M059J (cell line): ENCODE results near the gene DBN1. TPM values are rescaled to one million over a fixed set of nuclear protein-coding genes. Genes with fewer than 3 reads are reported as not detected.
A peak's percentile ranks its signal among the peaks of the same experiment; 100 is the strongest.

Source experiments
- DNase-seq: peaks from one replicate; pipeline ENCODE4 v3.0.0-alpha.2; 2012; ENCODE audit warnings: low read depth
- total RNA-seq: library from RNA; depleted of rRNA; stranded (reverse); fragments of >200 nt; shearing (Covaris generic); gene quantifications from 2 replicates; pipeline ENCODE4 v1.2.3, GENCODE V29; 2014; rRNA removed

DBN1 gene
- 73.0 and 121 TPM in 2 replicates for total RNA-seq

- DNase-seq = peak; percentile 53
Measured at GRCh38 chr5:177473443-177474001, at the start of gene DBN1. DBN1 (minus strand) TSS chr5:177473634; CDS start chr5:177473521, 113 bp downstream.

- no peak for DNase-seq
Measured at GRCh38 chr5:177520916-177521513, 47.6 kb upstream of the DBN1 start.

GRCh38 chr5:177520271-177520670 lies 46.8 kb upstream of the DBN1 start:
- DNase-seq = no peak

- DNase-seq = no peak
Measured at GRCh38 chr5:177519463-177520235, 46.2 kb upstream of the DBN1 start.

- DNase-seq = peak; percentile 99
Measured at GRCh38 chr5:177516601-177517568, 43.5 kb upstream of the DBN1 start, which contains the start of gene DDX41. DDX41 (minus strand) TSS chr5:177516961; CDS start chr5:177516945, 16 bp downstream.

GRCh38 chr5:177515580-177515979 lies 42.1 kb upstream of the DBN1 start:
- no peak for DNase-seq

GRCh38 chr5:177514541-177514940 lies 41.1 kb upstream of the DBN1 start:
- DNase-seq = no peak

- no peak for DNase-seq
Measured at GRCh38 chr5:177513500-177513899, 40.1 kb upstream of the DBN1 start.

- no peak for DNase-seq
Measured at GRCh38 chr5:177512736-177513380, 39.4 kb upstream of the DBN1 start.

GRCh38 chr5:177511796-177512675 lies 38.6 kb upstream of the DBN1 start:
- no peak for DNase-seq

GRCh38 chr5:177511181-177511580 lies 37.7 kb upstream of the DBN1 start:
- no peak for DNase-seq

- DNase-seq = no peak
Measured at GRCh38 chr5:177510567-177511053, 37.2 kb upstream of the DBN1 start.

GRCh38 chr5:177509991-177510566 lies 36.6 kb upstream of the DBN1 start:
- no peak for DNase-seq

GRCh38 chr5:177509381-177509951 lies 36.0 kb upstream of the DBN1 start, which contains the start of gene DOK3:
DOK3 (minus strand) TSS chr5:177509826; CDS start chr5:177509540, 286 bp downstream.
- DNase-seq = no peak

- DNase-seq = no peak
Measured at GRCh38 chr5:177508837-177509236, 35.4 kb upstream of the DBN1 start.

GRCh38 chr5:177508221-177508611 lies 34.8 kb upstream of the DBN1 start:
- DNase-seq = no peak

- peak; percentile 53 for DNase-seq
Measured at GRCh38 chr5:177507596-177508220, 34.3 kb upstream of the DBN1 start.

- peak; percentile 22 for DNase-seq
Measured at GRCh38 chr5:177507165-177507564, 33.7 kb upstream of the DBN1 start.

GRCh38 chr5:177505075-177505474 lies 31.6 kb upstream of the DBN1 start:
- no peak for DNase-seq
